Measurements from ENCODE around the gene NR2F1-AS1.

GRCh38 chr5:93513298-93513697, 67.7 kb downstream of the NR2F1-AS1 start:
- TF ChIP-seq CTCF (optimal IDR thresholded peaks at IDR 0.05 in 1 of 3, IDR thresholded peaks at IDR 0.05 in 1 of 3, conservative IDR thresholded peaks at IDR 0.05 in 1 of 3; ENCODE audit: extremely low read depth in 1 of 3, insufficient read depth in 2 of 3, low read length in 3 of 3): no peak
- no peak for TF ChIP-seq EZH2 (IDR thresholded peaks at IDR 0.05; ENCODE audit: low read length)

Data from keratinocyte (primary cell).